ENCODE data around the gene ZNF555. TPM values are rescaled to one million over a fixed set of nuclear protein-coding genes. Genes with fewer than 3 reads are reported as not detected.

ZNF555 gene
- total and polyA plus RNA-seq, 7 donors: 0.92 to 10.3 (median 4.3) TPM

DNA sequence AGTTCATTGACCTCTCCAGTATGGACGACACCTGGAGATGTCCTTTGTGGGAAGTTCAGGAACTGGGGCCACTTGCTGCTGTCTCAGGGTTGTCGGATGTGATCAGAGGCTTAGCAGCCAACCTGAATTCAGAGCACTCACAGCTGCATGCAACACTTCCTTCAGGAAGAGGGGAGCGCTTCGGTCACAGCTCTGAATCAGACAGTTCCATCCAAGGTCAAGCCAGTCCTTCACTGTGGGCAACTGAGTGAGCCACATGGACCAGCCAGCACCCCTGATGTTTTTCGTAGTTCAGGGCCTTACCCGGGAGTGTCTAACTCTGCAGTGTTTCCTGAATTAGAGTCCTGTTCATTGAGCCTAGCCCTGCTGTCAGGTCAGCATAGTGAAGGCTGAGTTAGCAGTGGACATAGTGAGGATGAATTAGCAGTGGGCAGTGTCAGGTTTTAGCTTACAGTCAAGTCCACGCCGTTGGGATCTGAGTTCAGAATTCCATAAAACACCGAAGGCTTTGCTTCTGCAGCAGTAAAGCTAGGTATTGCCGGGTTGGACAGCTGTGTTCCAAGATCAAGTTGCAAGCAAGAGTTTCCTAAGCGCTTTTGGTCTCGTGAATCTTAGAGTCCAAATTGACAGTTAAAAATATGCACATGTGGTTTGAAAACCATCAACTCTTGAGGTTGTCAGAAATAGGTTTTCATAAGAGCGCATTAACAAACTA, 5.1 kb downstream of the ZNF555 start:
- TF ChIP-seq, protein P1, sequence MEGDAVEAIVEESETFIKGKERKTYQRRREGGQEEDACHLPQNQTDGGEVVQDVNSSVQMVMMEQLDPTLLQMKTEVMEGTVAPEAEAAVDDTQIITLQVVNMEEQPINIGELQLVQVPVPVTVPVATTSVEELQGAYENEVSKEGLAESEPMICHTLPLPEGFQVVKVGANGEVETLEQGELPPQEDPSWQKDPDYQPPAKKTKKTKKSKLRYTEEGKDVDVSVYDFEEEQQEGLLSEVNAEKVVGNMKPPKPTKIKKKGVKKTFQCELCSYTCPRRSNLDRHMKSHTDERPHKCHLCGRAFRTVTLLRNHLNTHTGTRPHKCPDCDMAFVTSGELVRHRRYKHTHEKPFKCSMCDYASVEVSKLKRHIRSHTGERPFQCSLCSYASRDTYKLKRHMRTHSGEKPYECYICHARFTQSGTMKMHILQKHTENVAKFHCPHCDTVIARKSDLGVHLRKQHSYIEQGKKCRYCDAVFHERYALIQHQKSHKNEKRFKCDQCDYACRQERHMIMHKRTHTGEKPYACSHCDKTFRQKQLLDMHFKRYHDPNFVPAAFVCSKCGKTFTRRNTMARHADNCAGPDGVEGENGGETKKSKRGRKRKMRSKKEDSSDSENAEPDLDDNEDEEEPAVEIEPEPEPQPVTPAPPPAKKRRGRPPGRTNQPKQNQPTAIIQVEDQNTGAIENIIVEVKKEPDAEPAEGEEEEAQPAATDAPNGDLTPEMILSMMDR (IDR thresholded peaks at IDR 0.05): no peak
- TF ChIP-seq EP300 (IDR thresholded peaks at IDR 0.05) (no peak), POLR2A (IDR thresholded peaks at IDR 0.05) (no peak), POLR2AphosphoS5 (IDR thresholded peaks at IDR 0.05) (no peak)
- Histone ChIP-seq H3K4me1 (peaks cover 0 to 16% (median 12%) of the 10 kb centered on the region in 4 donors), H3K4me3 (no peak overlapping the region), H3K27me3 (no peaks in the 10 kb centered on the region), H3K9me3 (peaks cover 0 to 19% (median 9%) of the 10 kb centered on the region in 4 donors), H3K36me3 (peaks cover 3 to 27% (median 10%) of the 10 kb centered on the region in 4 donors), H3K27ac (no peak overlapping the region)
- DNase-seq: no peak
- intact Hi-C loops (cut with DNase I): no loop called here
- WGBS, 2 donors: 86 to 88% methylated on average over 13 of the region's 13 CpGs

DNA sequence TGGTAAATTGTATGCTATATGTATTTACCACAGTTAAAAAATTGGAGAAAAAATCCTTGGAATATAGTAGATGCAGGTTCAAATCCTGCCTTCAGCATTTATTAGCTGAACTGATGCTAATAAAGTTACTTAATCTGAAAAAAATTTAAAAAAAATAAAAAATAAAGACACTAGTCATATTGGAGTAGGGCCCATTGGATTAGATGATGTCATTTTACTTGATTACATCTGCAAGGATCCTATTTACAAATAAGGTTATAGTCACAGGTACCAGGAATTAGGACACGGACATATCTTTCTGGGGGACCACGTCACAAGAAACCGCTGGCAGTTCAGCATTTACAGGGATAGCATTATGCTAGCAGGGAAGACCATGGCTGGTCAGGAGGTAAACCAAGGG, 6.2 kb downstream of the ZNF555 start:
- H3K27ac ChIP-seq: no peak overlapping the region
- H3K27me3 ChIP-seq: no peaks in the 10 kb centered on the region
- intact Hi-C loops (cut with DNase I): no loop called here
- H3K4me3 ChIP-seq: no peak overlapping the region
- H3K36me3 ChIP-seq: peaks cover 15 to 39% (median 22%) of the 10 kb centered on the region in 4 donors
- no peak for DNase-seq
- WGBS, 2 donors: 94 to 95% methylated on average over 3 of the region's 3 CpGs
- peaks cover 0 to 10% (median 4%) of the 10 kb centered on the region in 4 donors for H3K4me1 ChIP-seq
- TF ChIP-seq EP300 (IDR thresholded peaks at IDR 0.05) (no peak), POLR2AphosphoS5 (IDR thresholded peaks at IDR 0.05) (no peak), POLR2A (IDR thresholded peaks at IDR 0.05) (no peak)
- TF ChIP-seq, protein P1 (IDR thresholded peaks at IDR 0.05): no peak
- peaks cover 8 to 31% (median 18%) of the 10 kb centered on the region in 4 donors for H3K9me3 ChIP-seq

DNA sequence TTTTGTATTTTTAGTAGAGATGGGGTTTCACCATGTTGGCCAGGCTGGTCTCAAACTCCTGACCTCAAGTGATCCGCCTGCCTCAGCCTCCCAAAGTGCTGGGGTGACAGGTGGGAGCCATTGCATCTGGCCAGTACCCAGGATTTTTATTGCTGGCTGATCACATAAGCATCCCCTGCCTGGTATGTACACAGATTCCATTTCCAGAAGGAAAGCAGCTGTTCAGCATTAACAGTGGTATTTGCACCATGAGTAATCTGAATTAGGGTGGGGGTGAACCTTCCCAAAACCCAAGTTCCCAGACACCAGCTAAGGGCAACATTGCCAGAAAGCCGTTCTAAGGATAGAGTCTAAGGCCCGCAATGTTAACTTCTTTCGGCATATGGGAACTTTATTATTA, 7.3 kb downstream of the ZNF555 start:
- DNase-seq: no peak
- intact Hi-C loops (cut with DNase I): no loop called here
- H3K36me3 ChIP-seq: peaks cover 26 to 50% (median 33%) of the 10 kb centered on the region in 4 donors
- peaks cover 19 to 42% (median 29%) of the 10 kb centered on the region in 4 donors for H3K9me3 ChIP-seq
- H3K4me1 ChIP-seq: no peaks in the 10 kb centered on the region
- no peaks in the 10 kb centered on the region for H3K27me3 ChIP-seq
- no peak overlapping the region for H3K27ac ChIP-seq
- WGBS, 2 donors: 72 to 76% methylated on average over 4 of the region's 4 CpGs
- TF ChIP-seq POLR2AphosphoS5 (IDR thresholded peaks at IDR 0.05): no peak
- TF ChIP-seq POLR2A (IDR thresholded peaks at IDR 0.05): no peak
- TF ChIP-seq, protein P1 (IDR thresholded peaks at IDR 0.05): no peak
- TF ChIP-seq EP300 (IDR thresholded peaks at IDR 0.05): no peak
- no peak overlapping the region for H3K4me3 ChIP-seq

DNA sequence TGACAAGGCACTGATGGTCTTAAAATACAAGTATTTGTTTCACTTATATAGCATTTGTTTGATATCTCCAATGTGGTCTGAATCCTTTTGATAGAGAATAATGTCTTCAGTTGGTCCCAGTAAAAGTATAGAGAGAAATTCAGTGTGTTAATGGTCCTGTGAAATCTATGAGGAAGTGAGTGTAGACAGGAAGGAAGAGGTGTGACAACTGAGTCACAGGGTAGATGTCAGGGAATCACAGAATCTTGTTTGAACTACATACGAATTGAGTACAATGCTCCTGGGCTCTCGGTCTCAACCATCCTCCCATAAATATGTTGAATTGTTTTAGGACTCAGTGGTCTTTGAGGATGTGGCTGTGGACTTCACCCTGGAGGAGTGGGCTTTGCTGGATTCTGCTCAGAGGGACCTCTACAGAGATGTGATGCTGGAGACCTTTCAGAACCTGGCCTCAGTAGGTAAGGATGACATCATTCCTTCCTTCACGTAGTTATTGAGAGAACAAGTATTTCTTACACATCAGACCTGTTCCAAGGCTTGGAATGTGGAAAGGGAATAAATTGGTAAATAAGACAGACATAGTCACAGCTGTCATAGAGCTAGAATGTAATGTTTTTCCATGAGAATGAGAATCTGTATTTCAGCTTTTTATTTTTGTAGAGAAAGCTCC, 9.1 kb downstream of the ZNF555 start:
- intact Hi-C loops (cut with DNase I): no loop called here
- TF ChIP-seq EP300 (IDR thresholded peaks at IDR 0.05): no peak
- no peak for TF ChIP-seq POLR2A (IDR thresholded peaks at IDR 0.05)
- TF ChIP-seq, protein P1 (IDR thresholded peaks at IDR 0.05): no peak
- no peak for TF ChIP-seq POLR2AphosphoS5 (IDR thresholded peaks at IDR 0.05)
- Histone ChIP-seq H3K36me3 (peaks cover 26 to 68% (median 35%) of the 10 kb centered on the region in 4 donors), H3K4me1 (no peaks in the 10 kb centered on the region), H3K27ac (no peak overlapping the region), H3K4me3 (no peak overlapping the region), H3K9me3 (peaks cover 20 to 56% (median 36%) of the 10 kb centered on the region in 4 donors), H3K27me3 (no peaks in the 10 kb centered on the region)
- 80 to 95% methylated on average over 3 of the region's 3 CpGs for WGBS, 2 donors
- no peak for DNase-seq

Measured in sigmoid colon (tissue), 7 donors.